ENCODE measurements around the gene BEAN1.

Gene BEAN1

GRCh38 chr16:66422366-66422765, 4.7 kb upstream of the BEAN1 start:
- DNase-seq = no peak

GRCh38 chr16:66423177-66423576, 3.9 kb upstream of the BEAN1 start:
- DNase-seq = no peak

- DNase-seq = peak; percentile 18
Measured at GRCh38 chr16:66425651-66426050, 1.4 kb upstream of the BEAN1 start.

GRCh38 chr16:66426112-66427035, 721 bp upstream of the BEAN1 start:
- DNase-seq = peak; percentile 73

- peak; percentile 60 for DNase-seq
Measured at GRCh38 chr16:66427871-66428681, 981 bp downstream of the BEAN1 start.

- peak; percentile 15 for DNase-seq
Measured at GRCh38 chr16:66428682-66429251, 1.7 kb downstream of the BEAN1 start.

GRCh38 chr16:66429290-66429962, 2.3 kb downstream of the BEAN1 start:
- peak; percentile 26 for DNase-seq

- no peak for DNase-seq
Measured at GRCh38 chr16:66430214-66430613, 3.1 kb downstream of the BEAN1 start.

- no peak for DNase-seq
Measured at GRCh38 chr16:66431760-66432159, 4.7 kb downstream of the BEAN1 start.

GRCh38 chr16:66432429-66432828, 5.3 kb downstream of the BEAN1 start:
- DNase-seq = no peak

- no peak for DNase-seq
Measured at GRCh38 chr16:66434619-66435430, 7.7 kb downstream of the BEAN1 start.

GRCh38 chr16:66435896-66436295, 8.8 kb downstream of the BEAN1 start:
- no peak for DNase-seq

GRCh38 chr16:66437391-66437945, 10.4 kb downstream of the BEAN1 start:
- DNase-seq = no peak

GRCh38 chr16:66438536-66438935, 11.4 kb downstream of the BEAN1 start:
- no peak for DNase-seq

- DNase-seq = no peak
Measured at GRCh38 chr16:66439051-66439730, 12.1 kb downstream of the BEAN1 start.

- no peak for DNase-seq
Measured at GRCh38 chr16:66440271-66440802, 13.2 kb downstream of the BEAN1 start.

- DNase-seq = no peak
Measured at GRCh38 chr16:66440970-66441369, 13.9 kb downstream of the BEAN1 start.

- no peak for DNase-seq
Measured at GRCh38 chr16:66441586-66442375, 14.7 kb downstream of the BEAN1 start.

- DNase-seq = no peak
Measured at GRCh38 chr16:66442502-66443268, 15.6 kb downstream of the BEAN1 start.
